ENCODE data around the gene PITHD1. TPM values are rescaled to one million over a fixed set of nuclear protein-coding genes. Genes with fewer than 3 reads are reported as not detected.
"Not testable (repeated sequence)": the region's sequence is repeated elsewhere in the genome, so short reads cannot be mapped to it uniquely, and the experiment has no call there.

PITHD1 gene
- total RNA-seq, 4 donors from 2014 or later = 56.3 to 77.6 (median 60.8) TPM

GRCh38 chr1:23825076-23825761 is 47.0 kb downstream of the PITHD1 start, which contains the start of gene HMGCL:
HMGCL (minus strand) TSS chr1:23825429; CDS start chr1:23825415, 14 bp downstream.
- peak within 1 kb of the TSS; percentile 91 to 94 for H3K4me3 ChIP-seq
- H3K27ac ChIP-seq = peak within 1 kb of the TSS; percentile 78 to 93 (median 91)
- no peaks in the 10 kb centered on the region for H3K9me3 ChIP-seq
- WGBS, 2 donors (ENCODE audit: low coverage in 1 of 2) = 0% methylated on average over 3 to 8 of the region's 42 CpGs
- H3K36me3 ChIP-seq = peaks cover 0 to 1% of the 10 kb centered on the region in 2 donors
- peak; percentile 97 for ATAC-seq
- H3K27me3 ChIP-seq = no peaks in the 10 kb centered on the region
- peak; percentile 84 to 85 for TF ChIP-seq POLR2A (IDR thresholded peaks at IDR 0.05)
- no peak for TF ChIP-seq EP300 (IDR thresholded peaks at IDR 0.05)
- peak; percentile 94 for TF ChIP-seq POLR2AphosphoS5 (IDR thresholded peaks at IDR 0.05)
- peak in 1 of 4 experiments; percentile 2 for TF ChIP-seq CTCF (IDR thresholded peaks at IDR 0.05)
- peaks cover 0 to 20% (median 6%) of the 10 kb centered on the region in 3 donors for H3K4me1 ChIP-seq

GRCh38 chr1:23825762-23826522 is 47.7 kb downstream of the PITHD1 start:
- ATAC-seq = no peak
- 58 to 63% methylated on average over 19 to 22 of the region's 24 CpGs for WGBS, 2 donors (ENCODE audit: low coverage in 1 of 2)

GRCh38 chr1:23826590-23826989 is 48.4 kb downstream of the PITHD1 start:
- not testable (repeated sequence) for H3K27ac ChIP-seq
- 98 to 100% methylated on average over 1 to 6 of the region's 13 CpGs for WGBS, 2 donors (ENCODE audit: low coverage in 1 of 2)

More at GRCh38 chr1:23825762-23826522, 47.7 kb downstream of the PITHD1 start:
- H3K4me3 ChIP-seq = peak overlapping the region; percentile 91 to 94
- TF ChIP-seq POLR2AphosphoS5 (IDR thresholded peaks at IDR 0.05) = no peak
- no peak for TF ChIP-seq POLR2A (IDR thresholded peaks at IDR 0.05)
- TF ChIP-seq CTCF (IDR thresholded peaks at IDR 0.05) = no peak
- no peak for TF ChIP-seq EP300 (IDR thresholded peaks at IDR 0.05)
- H3K9me3 ChIP-seq = no peaks in the 10 kb centered on the region
- H3K27ac ChIP-seq = peak overlapping the region; percentile 15 to 93 (median 91)
- no peaks in the 10 kb centered on the region for H3K27me3 ChIP-seq
- peaks cover 0 to 20% (median 6%) of the 10 kb centered on the region in 3 donors for H3K4me1 ChIP-seq
- no peaks in the 10 kb centered on the region for H3K36me3 ChIP-seq

GRCh38 chr1:23827717-23828116 is 49.5 kb downstream of the PITHD1 start:
- Histone ChIP-seq H3K27me3 (no peaks in the 10 kb centered on the region), H3K4me3 (no peak overlapping the region), H3K27ac (no peak overlapping the region), H3K4me1 (peaks cover 0 to 20% (median 6%) of the 10 kb centered on the region in 3 donors), H3K9me3 (no peaks in the 10 kb centered on the region), H3K36me3 (no peaks in the 10 kb centered on the region)
- no peak for ATAC-seq
- TF ChIP-seq POLR2AphosphoS5 (IDR thresholded peaks at IDR 0.05) = no peak
- no peak for TF ChIP-seq EP300 (IDR thresholded peaks at IDR 0.05)
- no peak for TF ChIP-seq CTCF (IDR thresholded peaks at IDR 0.05)
- TF ChIP-seq POLR2A (IDR thresholded peaks at IDR 0.05) = no peak
- WGBS, 2 donors (ENCODE audit: low coverage in 1 of 2) = 91 to 94% methylated on average over 1 of the region's 1 CpG

More at GRCh38 chr1:23826590-23826989, 48.4 kb downstream of the PITHD1 start:
- not testable (repeated sequence) for H3K27me3 ChIP-seq, H3K9me3 ChIP-seq, ATAC-seq, H3K36me3 ChIP-seq, H3K4me3 ChIP-seq
- peaks cover 0 to 20% (median 6%) of the 10 kb centered on the region in 3 donors for H3K4me1 ChIP-seq

GRCh38 chr1:23834156-23834555 is 55.9 kb downstream of the PITHD1 start:
- not testable (repeated sequence) for H3K36me3 ChIP-seq, H3K27me3 ChIP-seq, H3K27ac ChIP-seq, H3K4me3 ChIP-seq, ATAC-seq, H3K9me3 ChIP-seq
- WGBS, 2 donors (ENCODE audit: low coverage in 1 of 2) = 71 to 76% methylated on average over 4 to 6 of the region's 6 CpGs
- peaks cover 0 to 14% (median 0%) of the 10 kb centered on the region in 3 donors for H3K4me1 ChIP-seq
